Tibial nerve (tissue), 4 donors: ENCODE data around the gene GUCD1.

Experiments used
- CTCF ChIP-seq, 5 experiments: fragments of 200-600 bp in 3 of 5; fragments of 450-650 bp in 2 of 5; sonication (generic) in 3 of 5; IDR thresholded peaks; one replicate each; pipeline ENCODE4 v1.5.1; 2016 to 2019; ENCODE audit warnings: antibody characterized with exemption in 5 of 5, mild to moderate bottlenecking in 3 of 5, moderate library complexity in 2 of 5
- EP300 ChIP-seq, 2 donors: sonication (generic); formaldehyde crosslinking; IDR thresholded peaks; one replicate each; pipeline ENCODE4 v1.6.1; 2017; ENCODE audit warnings: antibody characterized with exemption in 2 of 2, mild to moderate bottlenecking in 1 of 2
- POLR2A ChIP-seq, 2 donors: fragments of 450-650 bp; IDR thresholded peaks; one replicate each; pipeline ENCODE4 v1.6.1; 2017; ENCODE audit warnings: antibody characterized with exemption in 2 of 2, mild to moderate bottlenecking in 2 of 2, moderate library complexity in 2 of 2

- TF ChIP-seq CTCF (IDR thresholded peaks at IDR 0.05): no peak
- TF ChIP-seq EP300 (IDR thresholded peaks at IDR 0.05): no peak
- TF ChIP-seq POLR2A (IDR thresholded peaks at IDR 0.05): no peak
Observed at GRCh38 chr22:24593836-24594568, 39.1 kb upstream of the GUCD1 start.
